HG03060 (cell line): ENCODE results near the gene ADCY7.

Experiments used
- ATAC-seq: cut with Tn5 transposase; IDR thresholded peaks from one replicate; pipeline ENCODE4 v1.9.1; 2021; ENCODE audit warnings: low read depth, moderate number of reproducible peaks; ENCODE audit not compliant: unreplicated experiment

The ADCY7 gene

DNA sequence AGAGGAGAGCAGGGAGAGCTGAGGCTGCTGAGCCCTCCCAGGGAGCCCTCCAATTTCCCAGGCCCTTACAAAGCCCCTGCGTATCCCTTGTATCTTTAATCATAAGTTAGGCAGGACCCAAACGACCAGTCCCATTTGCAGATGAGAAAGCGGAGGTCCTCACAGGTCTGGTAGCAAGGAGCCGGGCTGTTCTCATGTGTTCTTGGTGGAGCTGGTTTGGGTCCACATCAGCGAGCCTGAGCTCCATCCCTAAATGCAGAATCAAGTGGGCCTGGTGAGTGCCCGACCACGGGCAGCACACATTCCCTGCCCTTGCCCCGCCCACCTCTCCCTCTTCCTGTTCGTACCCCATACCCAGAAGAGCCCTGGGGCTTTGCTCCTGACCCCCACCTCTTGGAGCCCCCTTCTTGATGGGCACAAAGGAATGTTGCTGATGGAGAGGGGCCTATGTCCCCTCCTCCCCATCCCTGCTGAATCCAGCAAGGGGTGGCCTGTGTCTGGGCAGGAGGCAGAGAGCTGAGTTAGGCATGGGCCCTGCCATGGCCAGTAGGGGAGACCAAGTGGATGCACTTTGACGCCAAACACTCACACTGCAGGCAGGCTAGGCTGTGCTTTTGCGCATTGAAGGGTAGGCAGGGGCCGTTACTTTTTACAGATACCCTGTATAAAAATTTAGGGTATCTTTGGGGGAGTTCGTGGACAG, 18.3 kb upstream of the ADCY7 start:
- ATAC-seq, result no peak

DNA sequence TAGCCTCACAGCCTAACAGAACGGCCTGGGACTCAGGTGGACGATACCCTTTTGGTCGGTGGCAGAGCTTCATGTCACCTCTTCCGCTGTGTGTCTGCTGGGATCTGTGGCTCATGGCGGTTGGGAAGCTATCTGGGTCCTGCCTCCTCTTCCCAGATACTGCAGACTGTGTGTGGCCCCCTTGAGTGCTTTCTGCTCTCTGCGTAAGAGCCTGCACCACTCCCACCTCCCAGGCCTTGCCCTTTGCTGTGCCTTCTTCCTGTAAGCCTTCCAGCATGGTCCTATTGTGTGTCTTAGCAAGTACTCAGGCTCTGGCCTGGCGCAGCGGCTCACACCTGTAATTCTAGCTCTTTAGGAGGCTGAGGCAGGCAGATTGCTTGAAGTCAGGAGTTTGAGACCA, 17.5 kb upstream of the ADCY7 start:
- ATAC-seq, result no peak

DNA sequence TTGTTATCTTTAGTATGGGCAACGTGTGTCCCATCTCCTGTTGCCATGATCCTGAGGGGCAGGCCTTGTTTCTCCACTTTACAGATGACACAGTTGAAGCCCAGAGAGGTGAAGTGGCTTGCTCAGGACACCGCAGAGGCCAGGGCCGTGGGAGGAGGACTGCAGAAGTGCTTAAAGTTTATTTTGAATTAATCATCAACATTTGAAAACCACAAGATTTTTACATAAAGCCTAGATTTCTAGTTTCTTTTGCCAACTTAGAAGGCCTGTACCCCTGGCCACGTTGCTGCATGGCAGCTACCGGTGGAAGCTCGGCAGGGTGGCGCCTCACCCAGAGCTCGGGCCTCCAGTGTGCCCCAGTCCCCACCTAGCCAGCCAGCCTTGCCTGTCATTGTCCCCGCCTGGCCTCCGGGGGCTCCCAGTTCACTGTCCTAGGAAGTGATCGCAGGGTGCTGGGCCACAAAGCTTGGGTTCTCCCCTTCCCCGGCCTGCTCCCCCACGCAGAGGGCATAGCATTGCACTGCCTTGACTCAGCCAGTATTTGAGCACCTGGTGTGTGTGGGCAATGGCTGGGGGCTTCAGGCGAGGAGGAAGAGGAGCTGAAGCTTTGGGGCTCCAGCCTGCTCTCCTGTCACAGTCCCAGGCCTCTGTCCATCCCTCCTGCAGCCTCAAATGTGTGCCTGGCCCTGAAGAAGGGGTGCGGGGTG, 14.8 kb upstream of the ADCY7 start:
- ATAC-seq, result no peak

DNA sequence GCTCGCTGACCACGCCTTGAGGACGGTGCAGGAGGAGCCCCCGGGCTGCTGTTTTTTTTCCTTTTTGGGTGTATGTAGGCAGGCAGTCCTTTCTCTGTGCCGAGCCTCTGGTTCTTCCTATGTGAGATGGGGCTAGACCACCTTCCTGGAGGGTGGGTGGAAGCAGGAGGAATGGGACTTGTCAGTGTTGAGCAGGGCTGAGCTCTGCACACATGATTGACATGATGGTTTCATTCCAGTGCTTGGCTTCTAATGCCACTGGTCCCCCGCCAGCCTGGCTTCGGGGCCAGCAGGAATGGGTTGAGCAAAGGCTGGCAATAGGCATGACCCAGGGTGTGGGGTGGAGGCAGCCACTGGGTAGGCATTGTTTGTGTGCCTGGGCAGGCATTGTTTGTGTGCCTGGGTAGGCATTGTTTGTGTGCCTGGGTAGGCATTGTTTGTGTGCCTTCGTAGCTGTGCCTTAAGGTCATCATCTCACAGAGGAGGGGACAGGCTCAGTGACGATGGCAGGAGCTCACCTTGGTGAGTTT, 14.2 kb upstream of the ADCY7 start:
- no peak for ATAC-seq

DNA sequence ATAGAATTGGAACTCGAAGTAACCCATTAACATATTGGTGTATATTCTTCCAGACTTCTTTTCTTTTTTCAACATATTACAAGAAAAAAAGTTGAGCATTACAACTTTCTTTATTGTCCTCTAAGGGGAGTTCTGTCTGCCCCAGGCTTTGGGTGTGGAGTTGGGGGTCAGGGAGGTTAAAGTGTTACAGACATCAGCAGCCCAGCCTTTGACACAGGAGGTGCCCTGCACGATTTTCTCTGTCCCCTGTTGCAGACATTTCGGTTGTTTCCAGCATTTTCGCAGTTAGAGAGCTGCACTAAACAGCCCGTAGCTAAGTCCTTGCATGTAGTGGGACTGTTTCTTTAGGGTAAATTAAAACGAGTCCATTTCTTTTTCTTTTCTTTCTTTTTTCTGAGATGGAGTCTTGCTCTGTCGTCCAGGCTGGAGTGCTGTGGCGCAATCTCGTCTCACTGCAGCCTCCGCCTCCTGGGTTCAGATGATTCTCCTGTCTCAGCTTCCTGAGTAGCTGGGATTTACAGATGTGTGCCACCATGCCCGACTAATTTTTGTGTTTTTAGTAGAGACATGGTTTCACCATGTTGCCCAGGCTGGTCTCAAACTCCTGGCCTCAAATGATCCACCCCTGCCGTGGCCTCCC, 13.4 kb upstream of the ADCY7 start:
- no peak for ATAC-seq

DNA sequence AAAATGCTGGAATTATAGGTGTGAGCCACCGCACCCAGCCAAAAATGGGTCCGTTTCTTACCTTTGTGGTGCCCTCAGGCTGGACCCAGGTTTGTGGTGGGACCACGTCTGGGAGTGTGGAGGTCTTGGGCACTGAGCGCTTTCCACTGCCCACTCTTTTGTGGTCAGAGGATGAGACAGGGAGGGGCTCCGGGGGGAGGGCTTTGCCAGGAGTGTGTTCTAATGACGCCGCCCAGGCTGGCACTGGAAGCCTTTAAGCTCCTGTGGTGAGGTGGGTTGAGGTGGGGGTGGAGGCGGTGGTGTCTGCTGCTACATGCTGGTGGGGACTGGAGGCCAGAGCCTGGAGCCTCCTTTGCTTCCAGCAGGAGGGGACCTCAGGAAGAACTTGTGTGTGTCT, 12.8 kb upstream of the ADCY7 start:
- ATAC-seq, result no peak

DNA sequence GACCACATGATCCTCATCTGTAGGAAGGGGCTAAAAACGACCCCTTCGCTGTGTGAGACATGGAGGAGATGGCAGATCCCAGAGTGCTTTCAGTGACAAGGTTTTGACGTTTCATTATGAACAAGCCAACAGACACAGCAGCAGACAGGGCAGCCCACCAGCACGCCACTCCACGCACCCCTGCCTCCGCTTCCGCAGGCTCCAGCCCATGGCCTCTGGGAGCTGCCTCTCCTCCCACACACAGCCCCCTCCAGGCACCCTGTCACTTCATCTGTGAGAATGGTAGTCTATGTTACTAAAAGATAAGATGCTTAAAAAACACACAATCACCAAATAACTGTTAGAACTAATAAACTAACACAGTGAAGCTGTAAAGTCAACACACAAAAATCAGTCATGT, 12.3 kb upstream of the ADCY7 start:
- ATAC-seq, result no peak

DNA sequence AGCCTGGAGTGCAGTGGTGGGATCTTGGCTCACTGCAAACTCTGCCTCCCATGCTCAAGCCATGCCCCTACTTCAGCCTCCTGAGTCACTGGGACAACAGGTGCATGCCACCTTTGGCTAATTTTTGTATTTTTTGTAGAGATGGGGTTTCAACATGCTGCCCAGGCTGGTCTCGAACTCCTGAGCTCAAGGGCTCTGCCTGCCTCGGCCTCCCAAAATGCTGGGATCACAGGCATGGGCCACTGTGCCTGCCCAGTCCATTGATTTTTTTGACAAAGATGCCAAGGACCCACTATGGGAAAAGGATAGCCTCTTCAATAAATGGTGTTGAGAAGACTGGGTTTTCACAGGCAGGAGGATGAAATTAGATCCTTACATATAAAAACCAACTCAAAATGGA, 10.8 kb upstream of the ADCY7 start:
- ATAC-seq, result no peak

DNA sequence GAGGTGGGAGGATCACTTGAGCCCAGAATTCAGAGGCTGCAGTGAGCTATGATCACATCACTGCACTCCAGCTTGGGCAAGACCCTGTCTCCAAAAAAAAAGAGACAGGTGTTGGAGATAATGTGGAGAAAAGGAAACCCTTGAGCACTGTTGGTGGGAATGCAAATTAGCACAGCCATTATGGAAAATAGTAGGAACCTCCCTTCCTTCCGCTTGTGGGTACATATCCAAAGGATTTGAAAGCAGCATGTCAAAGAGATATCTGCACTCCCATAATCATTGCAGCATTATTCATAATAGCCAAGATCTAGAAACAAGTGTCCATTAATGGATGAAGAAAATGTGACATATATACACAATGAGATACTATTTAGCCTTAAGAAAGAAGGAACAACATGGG, 9.7 kb upstream of the ADCY7 start:
- ATAC-seq, result no peak

DNA sequence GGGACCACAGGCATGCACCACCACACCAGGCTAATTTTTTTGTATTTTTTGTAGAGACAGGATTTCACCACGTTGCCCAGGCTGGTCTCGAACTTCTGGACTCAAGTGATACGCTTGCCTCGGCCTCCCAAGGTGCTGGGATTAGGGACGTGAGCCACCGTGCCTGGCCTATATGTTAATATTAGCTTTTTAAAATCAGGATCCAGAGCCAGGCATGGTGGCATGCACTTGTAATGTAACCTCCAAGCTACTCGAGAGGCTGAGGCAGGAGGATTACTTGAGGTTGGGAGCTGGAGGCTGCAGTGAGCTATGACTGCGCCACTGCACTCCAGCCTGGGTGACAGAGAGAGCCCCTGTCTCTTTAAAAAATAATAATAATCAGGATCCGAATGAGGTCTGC, 8.5 kb upstream of the ADCY7 start:
- ATAC-seq, result no peak

DNA sequence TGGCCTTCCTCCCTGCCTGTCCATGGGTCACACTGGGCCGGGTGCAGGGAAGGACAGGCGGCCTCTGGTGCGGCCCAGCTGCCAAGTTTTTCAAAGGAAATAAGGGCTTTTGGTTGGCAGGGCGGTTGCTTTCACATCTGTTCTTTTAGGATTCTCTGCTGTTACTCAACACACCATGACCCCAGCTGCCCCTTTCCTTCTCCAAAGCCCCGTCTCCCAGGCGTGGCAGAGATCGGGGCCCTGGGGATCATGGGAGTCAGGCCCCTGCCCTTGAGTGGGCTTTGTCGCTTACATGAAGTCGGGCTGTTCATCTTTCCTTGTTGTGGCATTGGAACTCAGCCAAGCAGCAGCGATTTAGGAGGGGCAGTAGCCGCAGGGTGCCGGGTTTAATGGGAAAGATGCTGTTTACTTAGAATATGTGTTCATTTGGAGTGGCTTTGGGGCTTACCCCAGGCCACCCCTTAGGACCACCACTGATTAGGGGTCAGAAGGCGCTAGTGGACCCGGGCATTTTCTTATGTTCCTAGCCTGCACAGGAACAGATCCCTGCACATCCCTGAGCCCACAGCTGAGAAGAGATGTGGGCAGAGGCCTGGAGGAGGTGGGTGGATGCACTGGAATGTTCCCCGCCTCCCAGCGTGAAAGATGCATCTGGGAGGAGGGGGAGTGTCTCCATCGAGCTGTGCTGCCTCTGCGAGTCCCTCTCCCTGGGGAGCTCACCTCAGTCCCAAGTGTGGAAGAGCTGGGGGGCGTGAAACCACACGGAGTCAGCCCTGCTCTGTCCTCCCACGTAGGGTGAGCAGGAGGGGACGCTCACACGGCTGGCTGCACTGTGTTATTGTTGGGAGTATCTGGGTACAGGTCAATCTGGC, 6.8 kb upstream of the ADCY7 start:
- ATAC-seq, result no peak

DNA sequence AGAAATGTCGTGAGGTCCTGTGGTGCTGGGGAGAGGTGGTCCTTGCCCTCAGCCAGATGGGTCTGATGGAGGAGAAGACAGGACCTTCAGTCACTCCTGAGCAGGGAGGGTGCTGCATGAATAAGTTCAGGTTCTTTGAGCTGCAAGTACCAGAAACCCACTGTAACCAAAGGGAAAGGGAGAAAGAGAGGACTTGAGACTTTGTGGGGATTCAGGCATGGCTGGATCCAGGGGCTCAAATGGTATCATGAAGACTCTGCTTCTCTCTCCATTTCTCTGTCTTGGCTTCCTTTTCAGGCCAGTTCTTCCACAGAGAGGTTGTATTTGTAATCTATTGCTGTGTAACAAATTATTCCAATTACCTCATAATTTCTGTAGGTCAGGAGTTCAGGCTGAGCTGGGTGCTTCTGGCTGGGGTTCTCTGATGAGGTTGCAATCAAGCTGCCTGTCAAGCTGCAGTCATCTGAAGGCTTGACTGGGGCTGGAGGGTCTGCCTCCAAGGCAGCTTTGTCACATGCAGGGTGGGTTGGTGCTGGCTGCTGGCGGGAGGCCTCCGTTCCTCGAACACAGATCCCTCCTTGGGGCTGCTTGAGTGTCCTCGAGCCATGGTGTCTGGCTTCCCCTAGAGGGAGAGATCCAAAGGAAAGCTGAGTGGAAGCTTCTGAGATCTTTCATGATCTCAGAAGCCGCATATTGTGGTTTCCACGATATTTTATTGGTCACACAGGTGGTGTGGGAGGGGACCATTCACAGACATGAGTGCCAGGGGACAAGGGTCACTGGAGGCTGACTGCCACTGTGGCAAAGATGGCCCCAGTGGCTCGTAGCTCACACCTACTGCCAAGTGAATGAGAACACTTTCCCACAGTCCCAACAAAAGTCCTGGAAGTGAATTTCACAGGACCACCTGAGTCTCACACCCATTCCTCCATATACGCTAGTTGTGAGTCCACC, 5.9 kb upstream of the ADCY7 start:
- no peak for ATAC-seq

DNA sequence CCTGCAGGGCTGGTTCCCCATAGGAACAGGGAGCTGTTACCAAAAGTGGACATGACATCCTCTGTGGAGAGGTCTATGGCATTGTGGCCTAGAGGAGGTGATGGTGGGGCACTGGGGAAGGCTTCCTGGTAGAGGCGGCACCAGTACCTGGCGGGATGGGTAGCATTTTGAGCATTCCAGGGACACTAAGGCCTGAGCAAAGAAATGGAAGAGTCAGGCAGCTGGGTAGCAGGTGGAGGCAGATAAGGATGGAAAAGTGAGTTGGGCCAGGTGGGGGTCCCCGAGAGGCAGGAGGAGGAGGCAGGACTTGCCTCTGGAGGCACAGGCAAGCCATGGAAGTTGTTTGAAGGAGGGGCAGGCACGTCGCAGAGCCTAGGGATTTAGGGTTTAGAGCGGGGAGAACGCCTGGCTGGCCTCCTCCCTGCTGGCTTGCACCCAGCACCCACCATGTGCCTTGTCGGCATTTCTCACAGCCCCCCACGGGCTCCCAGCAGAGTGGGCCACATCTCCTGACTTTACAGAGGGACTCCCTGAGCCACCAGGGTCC, 5.1 kb upstream of the ADCY7 start:
- no peak for ATAC-seq

DNA sequence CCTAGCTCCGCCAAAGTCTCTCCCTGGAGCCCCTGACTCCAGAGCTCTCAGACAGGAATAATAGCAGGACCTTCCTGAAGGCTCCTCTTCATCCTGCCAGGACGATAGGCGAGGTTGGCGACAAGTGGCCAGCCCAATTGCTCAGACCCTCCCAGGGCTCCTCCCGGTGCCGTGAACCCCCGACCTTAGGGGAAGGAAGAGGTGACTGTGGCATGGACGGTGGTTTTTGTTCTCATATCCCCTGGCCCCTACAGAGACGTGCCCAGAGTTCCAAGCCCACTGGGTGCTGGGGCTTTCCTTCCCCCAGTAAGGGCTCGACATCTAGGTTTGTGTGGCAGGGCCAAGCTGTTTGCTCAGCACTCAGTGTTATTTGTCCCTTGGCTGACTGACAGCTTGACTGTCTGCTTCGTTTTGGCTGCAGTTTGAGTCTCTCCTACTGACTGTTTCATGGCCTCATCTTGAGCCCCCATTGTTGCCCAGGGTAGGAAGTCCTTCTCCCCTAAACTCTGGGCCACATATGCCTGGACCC, 4.6 kb upstream of the ADCY7 start:
- ATAC-seq, result no peak

DNA sequence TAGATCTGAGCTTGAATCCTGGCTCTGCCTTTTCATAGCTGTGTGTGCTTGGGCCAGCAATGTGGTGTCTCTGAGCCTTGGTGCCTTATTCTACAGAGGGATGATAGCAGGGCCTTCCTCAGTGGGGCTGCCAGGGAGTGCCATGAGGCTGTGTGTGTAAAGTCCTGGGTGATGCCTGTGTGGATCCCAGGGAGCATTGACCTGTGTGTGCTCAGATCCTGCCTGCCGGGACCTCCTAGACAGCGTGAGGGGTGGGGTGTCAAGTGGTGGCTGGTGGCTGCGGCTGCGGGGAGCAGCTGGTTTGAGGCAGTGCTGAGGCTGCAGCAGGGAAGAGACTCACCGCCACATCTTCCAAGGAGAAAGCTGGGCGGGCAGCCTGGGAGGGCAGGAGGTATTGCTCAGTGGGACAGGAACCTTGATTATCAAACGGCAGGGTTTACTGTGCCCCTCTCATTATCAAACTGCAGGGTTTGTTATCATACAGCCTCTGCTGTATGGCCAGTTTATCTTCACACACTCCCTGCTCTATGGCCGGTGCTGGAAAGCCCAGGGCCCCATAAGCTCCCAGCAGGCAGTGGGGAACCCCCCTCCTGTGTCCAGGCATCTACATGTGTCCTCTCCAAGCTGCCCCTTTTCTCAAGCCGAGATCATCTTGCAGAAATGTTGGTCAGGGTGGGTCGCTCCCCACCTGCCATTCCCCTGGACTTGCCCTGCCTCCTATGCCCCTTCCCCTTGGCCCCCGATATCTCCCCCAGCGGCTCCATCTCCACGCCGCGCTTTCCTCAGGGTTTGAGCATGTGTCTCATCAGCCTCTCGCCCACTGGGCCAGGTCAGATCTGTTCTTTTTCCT, 3.1 kb upstream of the ADCY7 start:
- no peak for ATAC-seq

DNA sequence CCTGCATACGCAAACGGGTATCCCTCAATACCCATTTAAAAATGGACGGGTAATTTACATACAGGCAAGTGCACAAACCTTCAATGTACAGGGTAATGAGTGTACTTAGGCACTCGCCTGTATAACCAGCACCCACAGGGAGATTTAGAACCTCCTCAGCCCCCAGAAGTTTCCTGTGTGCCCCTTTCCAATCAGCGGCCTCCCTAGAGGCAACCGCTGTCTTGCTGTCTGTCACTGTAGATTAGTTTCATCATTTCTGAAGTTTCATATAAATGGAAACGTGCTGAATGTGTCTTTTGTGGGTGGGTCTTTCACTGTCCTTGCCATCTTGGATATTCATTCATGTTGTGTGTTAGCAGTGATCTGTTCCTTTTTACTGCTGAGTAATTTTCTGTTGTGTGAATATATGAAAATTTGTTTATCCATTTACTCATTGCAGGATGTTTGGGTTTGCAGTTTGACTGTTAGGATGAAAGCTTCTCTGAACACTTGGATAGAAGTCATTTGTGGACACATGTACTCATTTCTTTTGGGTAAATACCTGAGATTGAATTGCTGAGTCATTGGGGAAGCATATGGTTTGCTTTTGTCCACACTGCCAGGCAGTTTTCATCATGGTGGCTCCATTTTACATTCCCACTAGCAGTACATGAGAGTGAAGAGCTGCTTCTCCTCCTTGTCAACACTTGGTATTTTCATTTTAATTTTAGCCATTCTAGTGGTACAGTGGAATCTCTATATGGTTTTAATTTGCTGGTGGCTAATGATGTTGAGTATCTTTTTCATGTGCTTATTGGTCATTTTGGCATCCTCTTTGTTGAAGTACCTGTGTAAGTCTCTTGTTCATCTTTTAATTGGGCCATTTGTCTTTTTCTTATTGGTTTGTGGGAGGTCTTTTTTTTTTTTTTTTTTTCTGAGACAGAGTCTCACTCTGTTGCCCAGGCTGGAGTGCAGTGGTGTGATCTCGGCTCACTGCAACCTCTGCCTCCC, 2.1 kb upstream of the ADCY7 start:
- ATAC-seq, result no peak

DNA sequence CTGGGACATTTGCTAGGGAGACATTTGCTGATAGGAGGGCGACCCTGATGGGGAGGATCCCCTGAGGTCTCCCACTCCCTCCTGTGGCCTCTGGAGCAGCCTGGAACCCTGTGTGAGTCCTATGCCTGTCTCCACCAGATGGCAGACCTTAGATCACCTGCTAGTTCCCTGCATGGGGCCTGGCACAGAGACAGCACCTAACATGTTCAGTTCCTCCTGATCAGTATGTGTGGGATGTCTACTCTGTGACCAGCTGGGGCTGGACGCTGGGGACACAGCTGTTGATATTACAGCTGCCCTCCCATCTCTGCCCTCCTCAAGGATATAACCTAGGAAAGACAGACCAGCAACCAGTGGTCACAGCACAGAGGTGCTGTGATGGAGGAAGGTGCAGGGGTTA, 1.1 kb upstream of the ADCY7 start:
- no peak for ATAC-seq
